Skeletal muscle satellite cell (primary cell): Measurements from ENCODE around the gene PSMB2.

Experiments
- H3K27me3 ChIP-seq: 2 replicates; pipeline ENCODE4 v1.7.0; 2013; ENCODE audit warnings: low read length; ENCODE audit not compliant: control insufficient read depth, insufficient read depth
- H3K36me3 ChIP-seq: 2 replicates; pipeline ENCODE4 v1.7.0; 2013; ENCODE audit warnings: mild to moderate bottlenecking, control low read depth, low read length; ENCODE audit not compliant: insufficient read depth
- H3K4me1 ChIP-seq: 2 replicates; pipeline ENCODE4 v1.7.0; 2013; ENCODE audit warnings: low read length; ENCODE audit not compliant: control insufficient read depth, insufficient read depth
- H3K4me2 ChIP-seq: 2 replicates; pipeline ENCODE4 v1.7.0; 2013; ENCODE audit warnings: mild to moderate bottlenecking, low read length
- H3K4me3 ChIP-seq: 2 replicates; pipeline ENCODE4 v1.7.0; 2013; ENCODE audit warnings: low read length
- H3K9ac ChIP-seq: 2 replicates; pipeline ENCODE4 v1.7.0; 2013; ENCODE audit warnings: mild to moderate bottlenecking, low read depth, low read length, moderate library complexity
- H3K9me3 ChIP-seq: replicated peaks from 2 replicates; pipeline ENCODE4 v1.7.0; 2013; ENCODE audit warnings: mild to moderate bottlenecking, control low read depth, low read length

PSMB2 gene

GRCh38 chr1:35567947-35568558 is 73.3 kb downstream of the PSMB2 start:
- H3K9me3 ChIP-seq: no peaks in the 10 kb centered on the region
- peaks cover 31% of the 10 kb centered on the region for H3K36me3 ChIP-seq
- H3K4me2 ChIP-seq: no peak overlapping the region

GRCh38 chr1:35565742-35566133 is 75.6 kb downstream of the PSMB2 start:
- no peak overlapping the region for H3K4me2 ChIP-seq
- peaks cover 55% of the 10 kb centered on the region for H3K36me3 ChIP-seq
- H3K9me3 ChIP-seq: no peaks in the 10 kb centered on the region
- H3K9ac ChIP-seq: no peak overlapping the region
- H3K4me1 ChIP-seq: peaks cover 16% of the 10 kb centered on the region
- H3K4me3 ChIP-seq: no peak overlapping the region
- no peaks in the 10 kb centered on the region for H3K27me3 ChIP-seq

More at GRCh38 chr1:35567947-35568558, 73.3 kb downstream of the PSMB2 start:
- Histone ChIP-seq H3K9ac (no peak overlapping the region), H3K4me1 (peaks cover 8% of the 10 kb centered on the region), H3K4me3 (no peak overlapping the region), H3K27me3 (peaks cover 8% of the 10 kb centered on the region)

- no peak overlapping the region for H3K4me2 ChIP-seq
- no peak overlapping the region for H3K9ac ChIP-seq
- peaks cover 56% of the 10 kb centered on the region for H3K36me3 ChIP-seq
- no peaks in the 10 kb centered on the region for H3K27me3 ChIP-seq
- H3K9me3 ChIP-seq: no peaks in the 10 kb centered on the region
- no peak overlapping the region for H3K4me3 ChIP-seq
- peaks cover 21% of the 10 kb centered on the region for H3K4me1 ChIP-seq
These were observed 76.2 kb downstream of the PSMB2 start for GRCh38 chr1:35564884-35565741.

GRCh38 chr1:35564037-35564883 is 77.1 kb downstream of the PSMB2 start:
- H3K4me2 ChIP-seq: no peak overlapping the region
- no peaks in the 10 kb centered on the region for H3K9me3 ChIP-seq
- no peak overlapping the region for H3K4me3 ChIP-seq
- H3K36me3 ChIP-seq: peaks cover 56% of the 10 kb centered on the region
- peaks cover 23% of the 10 kb centered on the region for H3K4me1 ChIP-seq
- H3K27me3 ChIP-seq: no peaks in the 10 kb centered on the region
- H3K9ac ChIP-seq: no peak overlapping the region

- Histone ChIP-seq H3K4me1 (peaks cover 26% of the 10 kb centered on the region), H3K9ac (no peak overlapping the region), H3K36me3 (peaks cover 56% of the 10 kb centered on the region), H3K27me3 (no peaks in the 10 kb centered on the region), H3K9me3 (no peaks in the 10 kb centered on the region), H3K4me2 (no peak overlapping the region), H3K4me3 (no peak overlapping the region)
These were observed 78.2 kb downstream of the PSMB2 start for GRCh38 chr1:35563166-35563565.

GRCh38 chr1:35561972-35562680 is 79.2 kb downstream of the PSMB2 start:
- no peak overlapping the region for H3K4me3 ChIP-seq
- H3K27me3 ChIP-seq: no peaks in the 10 kb centered on the region
- H3K9ac ChIP-seq: no peak overlapping the region
- no peaks in the 10 kb centered on the region for H3K9me3 ChIP-seq
- H3K4me2 ChIP-seq: peak overlapping the region; percentile 70
- peaks cover 54% of the 10 kb centered on the region for H3K36me3 ChIP-seq
- peaks cover 26% of the 10 kb centered on the region for H3K4me1 ChIP-seq

- peak overlapping the region; percentile 70 for H3K4me2 ChIP-seq
- H3K36me3 ChIP-seq: peaks cover 48% of the 10 kb centered on the region
- no peaks in the 10 kb centered on the region for H3K27me3 ChIP-seq
- peak overlapping the region; percentile 48 for H3K4me3 ChIP-seq
- peak overlapping the region; percentile 3 for H3K9ac ChIP-seq
- no peaks in the 10 kb centered on the region for H3K9me3 ChIP-seq
- H3K4me1 ChIP-seq: peaks cover 29% of the 10 kb centered on the region
These were observed 79.9 kb downstream of the PSMB2 start for GRCh38 chr1:35561297-35561971.

GRCh38 chr1:35560256-35561225 is 80.8 kb downstream of the PSMB2 start:
- Histone ChIP-seq H3K27me3 (no peaks in the 10 kb centered on the region), H3K9me3 (no peaks in the 10 kb centered on the region), H3K9ac (peak overlapping the region; percentile 3), H3K4me1 (peaks cover 37% of the 10 kb centered on the region), H3K36me3 (peaks cover 43% of the 10 kb centered on the region), H3K4me3 (peak overlapping the region; percentile 48), H3K4me2 (peak overlapping the region; percentile 70)

GRCh38 chr1:35559317-35559944 is 81.9 kb downstream of the PSMB2 start:
- Histone ChIP-seq H3K9ac (no peak overlapping the region), H3K4me2 (peak overlapping the region; percentile 96), H3K9me3 (no peaks in the 10 kb centered on the region), H3K4me1 (peaks cover 48% of the 10 kb centered on the region), H3K27me3 (no peaks in the 10 kb centered on the region), H3K36me3 (peaks cover 37% of the 10 kb centered on the region), H3K4me3 (peak overlapping the region; percentile 79)
